ENCODE data around the gene NUDT22. TPM values are rescaled to one million over a fixed set of nuclear protein-coding genes. Genes with fewer than 3 reads are reported as not detected.

NUDT22 gene
- total and polyA plus RNA-seq, 2 of the 8 experiments (the other 6 are each of a cell fraction or from before 2014, with no cell fraction given) = 43.4 to 69.0 TPM

DNA sequence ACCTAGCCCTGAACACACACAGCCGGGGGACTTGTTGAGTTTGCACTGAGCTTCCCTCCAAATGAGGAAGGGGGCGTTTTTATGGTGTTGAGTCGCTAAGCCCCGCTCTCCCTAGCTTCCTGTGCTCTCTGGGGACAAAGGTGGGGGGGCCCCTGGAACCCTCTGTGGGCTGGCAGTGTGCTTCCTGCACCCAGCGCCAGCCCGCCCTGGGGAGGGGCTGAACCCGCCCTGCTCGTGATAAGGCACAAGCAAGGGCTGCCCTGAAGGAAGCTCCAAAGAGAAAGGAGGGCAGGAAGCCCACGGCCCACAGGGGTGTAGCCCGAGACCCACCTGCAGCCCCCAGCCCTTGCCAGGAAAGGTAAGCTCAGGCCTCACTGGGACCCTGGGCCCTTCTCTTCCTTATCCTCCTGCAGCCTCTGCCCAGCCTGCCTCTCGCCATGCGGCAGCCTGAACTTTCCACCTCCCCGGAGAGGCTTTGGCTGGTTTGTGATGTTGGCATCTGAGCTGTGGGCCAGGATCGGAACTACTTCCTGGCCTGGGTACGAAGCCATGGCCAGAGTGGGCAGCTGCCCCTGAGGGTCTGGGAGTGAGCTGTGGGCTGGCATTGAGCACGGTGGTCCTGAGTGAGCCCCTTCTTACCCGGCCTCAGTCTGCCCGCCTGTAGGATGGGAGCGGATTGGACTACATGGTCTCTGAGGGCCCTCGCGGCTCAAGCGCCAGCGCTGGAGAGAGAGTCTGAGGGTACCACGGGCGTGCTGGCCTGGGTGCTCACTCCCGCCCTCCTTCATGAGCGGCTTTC, 19.4 kb upstream of the NUDT22 start, which contains the start of gene FERMT3:
FERMT3 (plus strand) TSS at position 265 of the 799 bp plus-strand sequence. CDS start 644 bp downstream, outside the sequence.
- no peak within 1 kb of the TSS; a peak in 1 of 7 replicates for H3K9ac ChIP-seq (replicated peaks in 1 of 4; ENCODE audit: extremely low read depth in 1 of 4, low read depth in 3 of 4, low read length in 3 of 4)
- no peak within 1 kb of the TSS for H3K4me2 ChIP-seq (ENCODE audit: insufficient read depth in 1 of 2, low read depth in 2 of 2, low read length in 2 of 2)
- H3K27ac ChIP-seq (ENCODE audit: low read depth, low read length) = peak within 1 kb of the TSS; percentile 29; the same call in 1 of the 2 replicates

More for the DNA sequence above, 19.4 kb upstream of the NUDT22 start, which contains the start of gene FERMT3:
- Histone ChIP-seq H3K79me1 (ENCODE audit: low read depth, low read length) (no peaks in the 10 kb centered on the region), H2BK5ac (ENCODE audit: low read depth, low read length) (peak within 1 kb of the TSS; percentile 16), H3K4ac (replicated peaks; ENCODE audit: insufficient read length, low read depth, low read length) (no peak within 1 kb of the TSS), H4K8ac (ENCODE audit: extremely low read depth, insufficient read depth, low read length) (peak within 1 kb of the TSS; percentile 76), H3K23ac (ENCODE audit: insufficient read length) (no peak within 1 kb of the TSS), H2BK15ac (ENCODE audit: low read length) (no peak within 1 kb of the TSS), H3K79me2 (ENCODE audit: control insufficient read depth in 1 of 2, insufficient read depth in 2 of 2, low read length in 2 of 2) (no peaks in the 10 kb centered on the region), H3K4me1 (replicated peaks in 1 of 4; ENCODE audit: control insufficient read depth in 3 of 4, insufficient read depth in 4 of 4, low read length in 3 of 4) (peaks cover 0 to 5% (median 0%) of the 10 kb centered on the region in 4 experiments; a peak in 3 of 7 replicates), H3K36me3 (ENCODE audit: control insufficient read depth in 2 of 4, insufficient read depth in 4 of 4, low read length in 3 of 4) (peaks cover 27 to 46% (median 36%) of the 10 kb centered on the region in 4 experiments), H4K5ac (ENCODE audit: insufficient read length, low read depth, low read length) (no peak within 1 kb of the TSS), H3K4me3 (ENCODE audit: extremely low read depth in 1 of 4, insufficient read depth in 2 of 4, low read depth in 3 of 4, low read length in 4 of 4) (no peak within 1 kb of the TSS), H4K91ac (replicated peaks; ENCODE audit: insufficient read length, low read length) (no peak within 1 kb of the TSS), H2BK20ac (ENCODE audit: low read length) (no peak within 1 kb of the TSS), H2AFZ (ENCODE audit: low read length) (no peak within 1 kb of the TSS), H3K23me2 (ENCODE audit: low read depth, low read length) (no peaks in the 10 kb centered on the region), H3K9me3 (ENCODE audit: insufficient read depth in 2 of 2, low read depth in 1 of 2, low read length in 1 of 2) (no peaks in the 10 kb centered on the region), H4K20me1 (replicated peaks in 1 of 2; ENCODE audit: control insufficient read depth in 1 of 2, insufficient read depth in 2 of 2, low read length in 2 of 2) (peaks cover 5 to 14% of the 10 kb centered on the region in 2 experiments), H3K18ac (ENCODE audit: extremely low read depth, low read length) (no peak within 1 kb of the TSS), H2BK120ac (replicated peaks; ENCODE audit: low read depth, low read length) (no peak within 1 kb of the TSS), H2BK12ac (ENCODE audit: low read depth, low read length) (no peak within 1 kb of the TSS), H3K27me3 (replicated peaks in 1 of 4; ENCODE audit: control insufficient read depth in 3 of 4, extremely low read depth in 1 of 4, insufficient read depth in 3 of 4, low read length in 3 of 4) (no peaks in the 10 kb centered on the region; a peak in 1 of 7 replicates), H3K14ac (ENCODE audit: insufficient read length) (no peak within 1 kb of the TSS), H3K56ac (replicated peaks; ENCODE audit: insufficient read length, low read depth, low read length) (no peak within 1 kb of the TSS), H2AK5ac (ENCODE audit: low read depth, low read length) (no peak within 1 kb of the TSS)
- 92% methylated on average over 26 of the region's 27 CpGs; no CpG with 5 or more reads in 1 of the 2 experiments for WGBS, 2 experiments (ENCODE audit: extremely low coverage in 1 of 2, insufficient coverage in 1 of 2, insufficient read length in 1 of 2, insufficient replicate concordance in 2 of 2, low coverage in 1 of 2, low lambda C conversion rate in 2 of 2, missing lambda C conversion rate in 1 of 2)
- FAIRE-seq (no peak), DNase-seq (ENCODE audit: low read depth in 1 of 2, low spot score in 2 of 2) (no peak)
- CTCF ChIA-PET (ENCODE audit: partially characterized antibody) = interaction anchor here (0.7 to 7.4 kb wide), 24 partner anchors 9 to 272 kb away, joined by 3 to 68 read pairs (median 5); partner anchors contain the start of genes CCDC88B, DNAJC4, NUDT22 and PLCB3
- TF ChIP-seq BACH1 (IDR thresholded peaks at IDR 0.05; ENCODE audit: low read length) (no peak), RAD21 (IDR thresholded peaks at IDR 0.05 in 1 of 2, conservative IDR thresholded peaks at IDR 0.05 in 1 of 2; ENCODE audit: low read depth in 2 of 2, low read length in 2 of 2) (no peak), NRF1 (IDR thresholded peaks at IDR 0.05; ENCODE audit: low read depth, low read length) (no peak), CHD1 (IDR thresholded peaks at IDR 0.05; ENCODE audit: low read depth, low read length) (no peak), CEBPB (IDR thresholded peaks at IDR 0.05; ENCODE audit: low read depth, low read length) (no peak), MAFK (IDR thresholded peaks at IDR 0.05; ENCODE audit: low read depth, low read length) (no peak)
- TF ChIP-seq, protein P1, sequence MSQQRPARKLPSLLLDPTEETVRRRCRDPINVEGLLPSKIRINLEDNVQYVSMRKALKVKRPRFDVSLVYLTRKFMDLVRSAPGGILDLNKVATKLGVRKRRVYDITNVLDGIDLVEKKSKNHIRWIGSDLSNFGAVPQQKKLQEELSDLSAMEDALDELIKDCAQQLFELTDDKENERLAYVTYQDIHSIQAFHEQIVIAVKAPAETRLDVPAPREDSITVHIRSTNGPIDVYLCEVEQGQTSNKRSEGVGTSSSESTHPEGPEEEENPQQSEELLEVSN (IDR thresholded peaks at IDR 0.05) = no peak
- POLR2A ChIA-PET (ENCODE audit: partially characterized antibody) = interaction anchor here (0.6 to 18.4 kb wide), 20 partner anchors 10 to 443 kb away, joined by 3 to 253 read pairs (median 4); partner anchors contain the start of genes ESRRA, GPR137, NUDT22 and PLCB3

Measured in H1 (cell line).